GM12878 (cell line): ENCODE results near the gene CXCL9.

Source experiments
- EED ChIP-seq: sonication (generic); IDR thresholded peaks from 2 replicates; pipeline ENCODE4 v1.6.1; 2016; ENCODE audit warnings: antibody characterized with exemption, low read depth
- EP300 ChIP-seq, 2 experiments: fragments of 150-350 bp in 1 of 2; IDR thresholded peaks; 2 replicates each; pipeline ENCODE4 v1.6.1; 2011 to 2012; ENCODE audit warnings: low read depth in 2 of 2, low read length in 2 of 2, borderline replicate concordance in 1 of 2, improper control_type of control experiment in 1 of 2, inconsistent platforms in 1 of 2; ENCODE audit not compliant: control insufficient read depth in 1 of 2
- EZH2 ChIP-seq: IDR thresholded peaks from 2 replicates; pipeline ENCODE4 v1.6.1; 2012; ENCODE audit warnings: low read depth, mild to moderate bottlenecking, control low read depth, inconsistent platforms, low read length, borderline replicate concordance; ENCODE audit not compliant: control insufficient read depth
- MXI1 ChIP-seq: fragments of 150-350 bp; IDR thresholded peaks from 2 replicates; pipeline ENCODE4 v1.6.1; 2011; ENCODE audit warnings: low read depth, mild to moderate bottlenecking, inconsistent platforms, low read length, improper control_type of control experiment
- POLR2A ChIP-seq: IDR thresholded peaks from 2 replicates; pipeline ENCODE4 v1.6.1; 2011; ENCODE audit warnings: low read depth, mild to moderate bottlenecking, low read length
- RBBP5 ChIP-seq: fragments of 200-600 bp; sonication (generic); conservative IDR thresholded peaks from 2 replicates; pipeline ENCODE4 v1.6.1; 2016
- RCOR1 ChIP-seq: conservative IDR thresholded peaks from 2 replicates; pipeline ENCODE4 v1.6.1; 2012; ENCODE audit warnings: low read depth, low read length, improper control_type of control experiment
- SREBF2 ChIP-seq: IDR thresholded peaks from 2 replicates; pipeline ENCODE4 v1.6.1; 2012; ENCODE audit warnings: mild to moderate bottlenecking, low read length
- ZZZ3 ChIP-seq: IDR thresholded peaks from 2 replicates; pipeline ENCODE4 v1.6.1; 2011; ENCODE audit warnings: low read depth; ENCODE audit not compliant: control insufficient read depth, insufficient read length
- TF ChIP-seq, protein P1 (sequence below), 3 experiments: IDR thresholded peaks in 2 of 3; conservative IDR thresholded peaks in 1 of 3; 2 replicates each; pipeline ENCODE4 v1.5.1; 2011; ENCODE audit warnings: low read depth in 3 of 3, low read length in 3 of 3, mild to moderate bottlenecking in 3 of 3, control low read depth in 2 of 3, moderate library complexity in 2 of 3, inconsistent platforms in 1 of 3, mixed read lengths in 1 of 3; ENCODE audit not compliant: control insufficient read depth in 2 of 3, insufficient read depth in 1 of 3; ENCODE audit errors: extremely low read depth in 1 of 3

DNA sequence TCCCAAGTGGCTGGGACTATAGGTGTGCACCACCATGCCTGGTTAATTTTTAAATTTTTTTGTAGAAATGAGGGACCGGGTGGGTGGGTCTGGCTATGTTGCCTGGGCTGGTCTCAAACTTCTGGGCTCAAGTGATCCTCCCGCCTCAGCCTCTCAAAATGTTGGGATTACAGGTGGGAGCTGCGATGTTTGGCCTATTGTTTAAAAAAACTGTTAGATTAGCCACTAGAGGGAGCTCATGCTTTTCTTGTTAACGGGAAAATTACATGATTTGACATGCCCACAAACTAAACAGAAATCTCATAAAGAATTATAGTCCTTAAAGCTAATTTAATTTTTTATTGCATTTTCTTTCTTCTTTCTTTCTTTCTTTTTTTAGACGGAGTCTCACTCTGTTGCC lies 11.6 kb downstream of the CXCL9 start:
- TF ChIP-seq RBBP5 (no peak), EED (no peak), SREBF2 (no peak), POLR2A (no peak), MXI1 (no peak), RCOR1 (no peak), EP300 (IDR thresholded peaks at IDR 0.05; ENCODE audit: borderline replicate concordance in 1 of 2, control insufficient read depth in 1 of 2, low read depth in 2 of 2, low read length in 2 of 2) (no peak), EZH2 (no peak), ZZZ3 (no peak)
- TF ChIP-seq, protein P1, sequence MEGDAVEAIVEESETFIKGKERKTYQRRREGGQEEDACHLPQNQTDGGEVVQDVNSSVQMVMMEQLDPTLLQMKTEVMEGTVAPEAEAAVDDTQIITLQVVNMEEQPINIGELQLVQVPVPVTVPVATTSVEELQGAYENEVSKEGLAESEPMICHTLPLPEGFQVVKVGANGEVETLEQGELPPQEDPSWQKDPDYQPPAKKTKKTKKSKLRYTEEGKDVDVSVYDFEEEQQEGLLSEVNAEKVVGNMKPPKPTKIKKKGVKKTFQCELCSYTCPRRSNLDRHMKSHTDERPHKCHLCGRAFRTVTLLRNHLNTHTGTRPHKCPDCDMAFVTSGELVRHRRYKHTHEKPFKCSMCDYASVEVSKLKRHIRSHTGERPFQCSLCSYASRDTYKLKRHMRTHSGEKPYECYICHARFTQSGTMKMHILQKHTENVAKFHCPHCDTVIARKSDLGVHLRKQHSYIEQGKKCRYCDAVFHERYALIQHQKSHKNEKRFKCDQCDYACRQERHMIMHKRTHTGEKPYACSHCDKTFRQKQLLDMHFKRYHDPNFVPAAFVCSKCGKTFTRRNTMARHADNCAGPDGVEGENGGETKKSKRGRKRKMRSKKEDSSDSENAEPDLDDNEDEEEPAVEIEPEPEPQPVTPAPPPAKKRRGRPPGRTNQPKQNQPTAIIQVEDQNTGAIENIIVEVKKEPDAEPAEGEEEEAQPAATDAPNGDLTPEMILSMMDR (IDR thresholded peaks at IDR 0.05 in 2 of 3, conservative IDR thresholded peaks at IDR 0.05 in 1 of 3; ENCODE audit: control insufficient read depth in 2 of 3, extremely low read depth in 1 of 3, insufficient read depth in 1 of 3, low read depth in 3 of 3, low read length in 3 of 3), result peak; percentile 46 to 62 (median 53); a peak in 5 of 6 replicates
